NCI-H345 treated with DMSO at 0.1 percent for 48 hours (cell line): Measurements from ENCODE around the gene SKOR1.

Source experiments
- DNase-seq: peaks from one replicate; lab custom pipeline; 2025; ENCODE audit not compliant: unreplicated experiment; lab: John Stamatoyannopoulos, UW

Gene SKOR1

DNA sequence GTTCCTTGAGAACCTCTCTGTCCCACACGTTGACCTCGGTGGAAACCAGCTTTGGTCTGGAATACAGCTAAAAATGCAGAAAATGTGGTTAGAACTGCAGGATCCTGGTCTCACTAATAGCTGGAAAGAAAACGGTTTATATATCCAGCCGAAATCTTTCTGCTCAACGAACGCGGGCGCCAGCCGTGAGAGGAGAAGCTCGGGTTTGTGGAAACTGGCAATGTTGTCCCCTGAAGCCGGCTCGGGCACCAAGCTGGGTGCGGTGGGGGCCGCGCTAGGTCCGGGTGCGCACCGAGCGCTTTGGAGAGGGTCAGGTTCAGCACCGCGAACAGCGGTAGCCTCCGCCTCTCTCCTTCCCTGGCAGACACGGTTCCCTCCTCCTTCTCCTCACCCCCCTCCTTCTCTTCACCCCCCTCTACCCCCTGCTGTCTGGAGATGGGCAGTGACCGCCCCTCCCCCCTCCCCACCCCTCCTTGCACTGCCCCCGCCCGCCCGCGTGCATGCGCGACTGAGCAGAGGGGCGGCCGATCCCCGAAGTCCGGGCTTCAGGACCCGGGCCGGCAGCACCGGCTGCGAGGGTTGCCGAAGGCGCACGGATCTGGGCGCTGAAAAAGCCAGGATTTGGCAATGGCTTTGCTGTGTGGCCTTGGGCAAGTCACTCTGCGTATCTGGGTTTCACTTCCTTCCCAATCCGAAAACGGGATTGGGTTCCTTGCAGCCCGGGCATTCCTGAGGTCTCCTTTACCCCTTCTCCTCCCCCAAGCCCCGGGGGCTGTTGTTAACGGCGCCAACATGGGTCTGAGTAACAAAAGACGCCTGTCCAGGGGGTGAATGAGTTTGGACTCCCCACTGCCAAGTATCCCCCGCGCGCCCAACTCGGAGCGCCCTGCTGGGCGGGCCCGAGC, at the start of gene SKOR1:
TSS of gene SKOR1 (plus strand) at position 534 of the 905 bp plus-strand sequence. CDS start at position 628, 94 bp downstream.
- DNase-seq: no peak

- no peak for DNase-seq
These were observed 49.3 kb upstream of the SKOR1 start for GRCh38 chr15:67775998-67776397.

- no peak for DNase-seq
These were observed 48.7 kb upstream of the SKOR1 start for GRCh38 chr15:67776600-67776999.

- DNase-seq: no peak
These were observed 48.2 kb upstream of the SKOR1 start for GRCh38 chr15:67777071-67777470.

- no peak for DNase-seq
These were observed 47.5 kb upstream of the SKOR1 start for GRCh38 chr15:67777773-67778172.

DNA sequence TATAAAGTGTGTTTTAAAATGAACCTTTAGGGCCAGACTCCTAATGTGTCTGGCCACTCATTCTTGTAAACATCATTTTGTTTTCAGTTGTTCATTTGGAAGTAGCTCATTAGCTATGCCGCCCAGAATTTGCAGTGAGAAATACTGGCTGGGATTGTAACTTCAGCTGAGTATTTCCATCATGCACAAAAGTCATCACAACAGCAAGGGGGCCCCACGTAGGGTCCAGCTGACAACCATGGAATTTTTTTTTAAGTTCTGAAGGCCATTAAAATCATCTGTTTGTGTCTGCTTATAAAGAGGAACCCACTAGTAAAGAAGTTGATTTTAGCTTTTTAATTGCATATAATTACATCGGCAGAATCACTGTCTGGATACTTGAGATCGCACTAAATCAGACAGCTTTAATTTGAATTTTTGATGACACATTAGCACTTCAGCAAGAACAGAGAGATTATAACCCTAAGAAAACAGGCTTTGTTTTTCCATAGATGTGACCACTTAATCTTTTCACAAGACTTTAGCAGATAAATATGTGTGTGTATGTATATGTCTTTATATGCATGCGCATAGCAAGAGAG, 46.3 kb upstream of the SKOR1 start:
- DNase-seq: no peak

- DNase-seq: no peak
These were observed 45.7 kb upstream of the SKOR1 start for GRCh38 chr15:67779549-67780111.

DNA sequence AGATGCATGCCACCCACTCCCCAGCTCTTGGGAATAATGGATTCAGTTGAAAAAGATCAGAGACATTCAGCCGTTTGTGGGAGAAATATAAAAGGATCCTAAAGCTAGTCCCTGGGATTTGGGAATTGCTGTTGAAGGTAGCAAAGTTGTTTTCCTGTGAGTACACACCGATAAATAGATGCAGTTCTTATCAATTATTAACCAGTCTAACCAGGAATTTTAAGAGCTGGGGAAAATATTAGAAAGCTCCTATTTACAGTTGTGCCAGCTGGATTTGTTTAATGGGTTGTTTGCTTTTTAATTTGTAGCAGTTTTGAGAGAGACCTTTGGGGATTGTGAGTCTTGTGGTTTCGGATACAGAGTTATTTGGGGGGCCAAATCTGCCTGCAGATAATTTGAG, 44.2 kb upstream of the SKOR1 start:
- no peak for DNase-seq

GRCh38 chr15:67781907-67782690, 43.2 kb upstream of the SKOR1 start:
- no peak for DNase-seq

DNA sequence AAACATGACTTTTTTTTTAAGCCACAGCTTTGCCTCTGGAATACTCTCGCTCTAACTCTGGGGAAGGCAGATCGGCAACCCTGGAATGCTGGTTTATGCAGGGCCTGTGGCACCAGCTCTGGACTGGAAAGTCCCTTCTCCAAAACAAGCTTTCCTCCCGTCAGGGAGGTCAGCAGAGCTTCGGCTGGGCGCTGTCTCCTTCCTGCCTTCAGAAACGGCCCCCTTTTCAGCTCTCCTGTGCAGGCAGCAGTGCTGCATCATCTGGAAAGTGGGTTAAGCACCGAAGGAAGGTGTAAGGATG, 42.7 kb upstream of the SKOR1 start:
- DNase-seq: no peak

DNA sequence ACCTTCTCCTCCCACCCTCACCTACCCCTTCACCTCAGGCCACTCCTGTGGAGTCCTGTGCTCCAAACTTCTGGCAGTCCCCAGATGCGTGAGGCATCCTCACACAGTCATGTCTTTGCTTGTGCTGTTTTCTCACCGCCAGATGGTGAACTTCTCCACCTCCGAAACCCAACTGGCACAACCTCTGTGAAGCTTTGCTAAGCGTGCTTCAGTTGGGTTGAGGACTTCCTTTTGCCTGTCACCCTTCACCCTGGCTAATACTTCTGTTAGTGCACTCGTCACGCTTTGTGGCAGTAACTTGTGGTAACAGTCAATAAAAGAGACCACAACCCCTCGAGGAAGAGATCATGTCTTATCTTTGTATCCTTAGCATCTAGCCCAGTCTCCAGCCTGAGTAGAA, 42.0 kb upstream of the SKOR1 start:
- no peak for DNase-seq

GRCh38 chr15:67784090-67784781, 41.1 kb upstream of the SKOR1 start:
- no peak for DNase-seq

GRCh38 chr15:67784856-67785430, 40.4 kb upstream of the SKOR1 start:
- no peak for DNase-seq

GRCh38 chr15:67785431-67785830, 39.9 kb upstream of the SKOR1 start:
- DNase-seq: no peak

- no peak for DNase-seq
These were observed 38.7 kb upstream of the SKOR1 start for GRCh38 chr15:67786646-67787045.

DNA sequence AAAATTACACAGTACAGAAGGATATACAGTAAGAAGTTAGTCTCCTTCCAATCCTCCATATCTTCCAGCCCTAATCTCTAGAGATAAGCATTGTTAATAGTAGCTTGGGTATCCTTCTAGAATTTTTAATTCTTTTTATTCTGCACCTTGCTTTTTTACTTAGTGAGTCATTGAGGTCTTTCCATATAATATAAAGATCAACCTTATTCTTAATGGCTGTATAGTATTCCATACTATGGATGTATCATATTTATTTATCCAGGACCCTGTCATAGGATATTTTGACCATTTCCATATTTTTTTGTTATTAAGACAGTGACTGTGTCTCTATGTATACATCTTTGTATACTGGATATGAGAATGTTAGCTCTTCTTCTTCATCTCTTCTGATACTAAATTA, 36.3 kb upstream of the SKOR1 start:
- no peak for DNase-seq

DNA sequence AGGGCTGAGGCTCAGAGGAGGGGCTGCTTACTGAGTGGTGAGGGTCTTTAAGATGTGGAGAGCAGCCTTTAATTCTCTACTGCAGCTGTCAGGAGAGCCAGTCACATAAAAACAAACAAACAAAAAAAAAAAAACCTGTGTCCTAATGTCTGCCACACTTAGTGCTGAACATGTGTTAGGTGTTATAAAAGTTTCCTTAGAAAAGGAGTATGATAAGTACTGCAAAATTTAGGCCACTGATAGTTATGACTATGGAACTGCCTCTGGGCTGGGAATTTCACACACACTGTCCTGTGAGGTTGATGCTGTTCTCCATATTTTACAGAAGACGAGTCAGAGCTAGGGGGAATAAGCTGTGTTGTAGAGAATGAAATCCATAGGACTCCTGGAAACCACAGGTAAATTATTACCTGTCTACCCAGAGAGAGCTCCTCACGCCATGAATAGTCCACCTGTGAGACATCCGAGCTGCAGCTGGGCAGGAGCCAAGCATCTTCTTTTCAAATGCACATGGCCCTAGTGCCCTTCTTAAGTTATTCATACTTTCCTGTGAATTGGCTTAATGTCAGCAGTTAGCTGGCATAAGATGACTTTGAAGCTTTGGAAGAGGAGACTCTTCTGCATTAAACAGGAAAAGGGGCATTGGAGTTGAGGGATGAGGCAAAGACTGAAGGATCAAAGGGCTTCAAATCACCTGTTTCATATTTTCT, 34.5 kb upstream of the SKOR1 start:
- DNase-seq: no peak

DNA sequence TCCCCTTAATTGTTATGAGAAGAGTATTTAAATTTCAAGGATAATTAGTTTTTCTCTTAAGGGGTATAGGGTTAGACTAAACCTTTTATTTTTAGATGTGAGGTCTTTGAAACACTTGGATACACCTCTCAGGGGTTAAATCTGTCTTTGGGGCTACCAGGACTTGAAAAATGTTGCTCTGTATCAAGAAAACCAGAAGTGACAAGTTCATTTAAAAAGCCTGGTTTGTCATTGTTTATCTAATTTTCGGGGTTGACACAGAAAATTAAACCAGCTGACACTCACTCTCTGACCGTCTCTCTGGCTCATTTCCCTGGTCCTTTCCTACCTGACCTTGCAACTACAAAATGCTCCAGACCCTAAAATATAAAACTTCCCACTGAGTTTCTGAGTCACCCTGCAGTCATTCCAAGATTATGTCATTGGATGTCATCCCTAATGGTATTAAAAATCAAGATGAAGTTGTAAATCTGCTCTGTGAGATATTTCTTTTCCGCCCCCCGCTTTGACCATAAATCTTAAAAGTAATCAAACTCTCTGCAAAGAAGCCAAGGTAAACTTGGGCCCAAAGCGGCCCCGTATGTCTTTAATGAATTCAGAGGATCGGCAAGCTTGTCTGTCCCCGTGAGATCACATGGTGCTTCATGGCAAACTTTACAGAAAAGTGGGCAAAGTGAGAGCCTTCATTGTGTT, 32.9 kb upstream of the SKOR1 start:
- no peak for DNase-seq

GRCh38 chr15:67794832-67795574, 30.3 kb upstream of the SKOR1 start:
- no peak for DNase-seq
